GM12873 (cell line): ENCODE results near the gene PAWR.

Experiments used
- CTCF ChIP-seq: IDR thresholded peaks from 2 replicates; pipeline ENCODE4 v1.5.1; 2012; ENCODE audit warnings: low read depth, mild to moderate bottlenecking, moderate library complexity, low read length, control low read depth; ENCODE audit not compliant: insufficient read depth; ENCODE audit errors: missing control alignments

PAWR gene

DNA sequence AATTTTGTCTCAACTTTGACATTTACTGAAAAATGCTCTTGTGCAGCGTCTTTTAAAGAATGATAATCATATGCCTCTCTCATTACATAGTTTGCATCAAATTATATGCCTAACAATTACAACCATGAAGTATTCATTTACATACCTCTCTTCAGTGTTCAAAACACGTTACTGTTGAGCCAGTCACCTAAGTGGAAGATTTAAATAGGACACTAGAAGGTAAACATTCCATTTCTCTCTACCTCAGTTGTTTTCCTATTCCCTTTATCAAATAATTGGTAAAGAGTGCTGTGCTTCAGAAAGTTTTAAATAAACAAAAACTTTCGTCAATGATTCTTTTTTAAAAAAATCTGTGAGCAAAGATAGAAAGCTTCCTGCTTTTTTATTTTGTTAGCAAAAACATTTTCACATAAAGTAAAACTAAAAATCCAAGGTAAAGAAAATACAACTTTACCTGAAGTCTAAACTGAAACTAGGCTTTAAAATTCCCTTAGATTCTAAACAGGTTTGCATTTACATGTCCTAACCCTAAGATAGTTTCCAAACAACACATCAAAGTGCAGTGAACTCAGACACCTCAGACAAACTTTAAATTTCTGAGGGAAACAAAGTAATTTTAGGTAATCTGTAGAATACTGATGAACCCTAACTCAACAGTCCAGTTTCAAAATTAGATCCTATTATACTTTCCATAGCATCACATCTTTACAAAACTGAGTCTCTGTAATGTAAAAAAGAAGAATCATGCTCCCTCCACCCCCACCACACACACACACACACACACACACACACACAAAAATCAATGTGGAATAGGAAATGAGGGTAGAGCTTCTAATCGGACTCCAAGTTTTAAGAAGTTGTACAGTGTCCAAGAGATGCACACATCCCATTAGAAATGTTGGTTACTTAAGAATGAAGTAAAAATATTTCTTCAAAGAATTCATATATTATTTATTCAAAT, 46.2 kb downstream of the PAWR start:
- TF ChIP-seq CTCF, result no peak

- no peak for TF ChIP-seq CTCF
Measured at GRCh38 chr12:79643821-79644220, 46.9 kb downstream of the PAWR start.

DNA sequence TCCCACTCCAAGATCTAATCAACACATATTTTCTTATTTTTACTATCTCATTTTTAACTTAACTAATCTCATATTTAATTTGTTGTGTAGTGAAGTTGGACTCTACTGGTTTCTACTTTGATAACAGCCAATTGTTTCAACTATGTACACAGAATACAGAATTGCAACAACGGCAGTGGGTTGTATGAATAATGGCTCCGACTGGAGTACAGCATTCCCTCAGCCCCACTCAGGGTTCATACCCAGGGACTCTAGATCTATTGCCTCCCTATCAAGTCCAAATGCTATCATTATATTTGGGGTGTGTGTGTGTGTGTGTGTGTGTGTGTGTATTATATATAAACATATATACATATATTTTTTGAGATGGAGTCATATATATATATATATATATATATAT, 52.3 kb downstream of the PAWR start:
- no peak for TF ChIP-seq CTCF

- TF ChIP-seq CTCF, result no peak
Measured at GRCh38 chr12:79637093-79637492, 53.7 kb downstream of the PAWR start.

DNA sequence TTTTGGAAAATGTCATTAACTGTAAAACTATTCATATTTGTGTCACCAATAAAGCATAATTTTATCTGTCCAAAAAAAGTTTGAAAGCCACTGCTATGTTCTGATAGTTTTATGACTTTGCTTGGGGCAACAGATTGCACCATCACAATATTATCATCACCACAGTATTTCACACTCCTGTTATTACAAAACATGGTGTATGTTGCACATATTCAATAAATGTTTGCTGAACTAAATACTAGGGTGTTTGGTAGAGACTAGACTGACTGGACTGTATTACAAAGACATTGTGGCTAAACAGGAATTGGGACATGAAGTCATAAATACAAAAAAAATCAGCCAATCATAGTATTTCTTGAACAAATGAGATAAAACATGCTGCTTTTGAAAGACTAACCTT, 55.1 kb downstream of the PAWR start:
- TF ChIP-seq CTCF, result no peak

GRCh38 chr12:79634957-79635471, 55.8 kb downstream of the PAWR start:
- TF ChIP-seq CTCF, result no peak

DNA sequence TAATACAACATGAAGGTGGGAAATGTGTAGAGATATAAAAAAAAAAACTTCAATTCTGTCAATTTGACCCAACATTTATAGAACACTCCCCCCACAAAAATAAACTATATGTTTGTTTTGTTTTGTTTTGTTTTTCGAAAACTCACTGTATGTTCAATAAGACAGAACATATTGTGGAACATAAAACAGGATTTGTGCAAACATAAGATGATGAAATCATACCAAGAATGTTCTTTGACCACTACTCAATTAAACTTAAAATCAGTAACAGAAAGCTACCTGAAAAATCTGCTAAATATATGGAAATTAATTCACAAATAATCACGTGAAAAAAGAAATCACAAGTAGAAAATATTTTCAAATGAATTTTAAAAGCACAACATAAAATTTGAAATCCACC, 61.2 kb downstream of the PAWR start:
- TF ChIP-seq CTCF, result no peak
